Glomerular endothelial cell (primary cell): ENCODE results near the gene ISL2. TPM values are rescaled to one million over a fixed set of nuclear protein-coding genes. Genes with fewer than 3 reads are reported as not detected.

ENCODE experiments used
- DNase-seq: peaks from one replicate; pipeline ENCODE4 v3.0.0-alpha.2; 2011; ENCODE audit warnings: low read depth, low spot score; ENCODE audit errors: extremely low read depth
- total RNA-seq: library from RNA; depleted of rRNA; stranded (reverse); fragments of >200 nt; gene quantifications from 2 replicates; pipeline ENCODE4 v1.2.3, GENCODE V29; 2015

ISL2 gene
- total RNA-seq, 1 donor from 2014 or later = 0.18 TPM

- no peak for DNase-seq
Observed at GRCh38 chr15:76368122-76368621, 31.6 kb downstream of the ISL2 start.

GRCh38 chr15:76376029-76376428 lies 39.5 kb downstream of the ISL2 start:
- no peak for DNase-seq

GRCh38 chr15:76376816-76377215 lies 40.2 kb downstream of the ISL2 start:
- DNase-seq = no peak

- no peak for DNase-seq
Observed at GRCh38 chr15:76377217-76377616, 40.6 kb downstream of the ISL2 start.

GRCh38 chr15:76377751-76378150 lies 41.2 kb downstream of the ISL2 start:
- DNase-seq = no peak

GRCh38 chr15:76378691-76379090 lies 42.1 kb downstream of the ISL2 start:
- DNase-seq = no peak

- peak; percentile 10 for DNase-seq
Observed at GRCh38 chr15:76380249-76380648, 43.7 kb downstream of the ISL2 start.

- DNase-seq = no peak
Observed at GRCh38 chr15:76381366-76381765, 44.8 kb downstream of the ISL2 start.

GRCh38 chr15:76382987-76383728 lies 46.6 kb downstream of the ISL2 start:
- no peak for DNase-seq

GRCh38 chr15:76384409-76384808 lies 47.8 kb downstream of the ISL2 start:
- no peak for DNase-seq

- no peak for DNase-seq
Observed at GRCh38 chr15:76386178-76386577, 49.6 kb downstream of the ISL2 start.

- no peak for DNase-seq
Observed at GRCh38 chr15:76386926-76387325, 50.4 kb downstream of the ISL2 start.

- DNase-seq = no peak
Observed at GRCh38 chr15:76390571-76390970, 54.0 kb downstream of the ISL2 start.

- no peak for DNase-seq
Observed at GRCh38 chr15:76391309-76391708, 54.7 kb downstream of the ISL2 start.

GRCh38 chr15:76391847-76392246 lies 55.3 kb downstream of the ISL2 start:
- no peak for DNase-seq

Other genes with a start within 250 kb of the ISL2 start
- gene ETFA, start 25.3 kb upstream of the ISL2 start, total RNA-seq = 64.1 and 88.9 TPM in 2 replicates